Erythroblast (primary cell): ENCODE results near the gene PAQR3.

Experiments
- GATA1 ChIP-seq: IDR thresholded peaks from 2 replicates; pipeline ENCODE4 v1.6.1; 2011; ENCODE audit warnings: low read depth, mild to moderate bottlenecking, control low read depth, low read length, moderate library complexity
- POLR2A ChIP-seq: IDR thresholded peaks from 2 replicates; pipeline ENCODE4 v1.6.1; 2011; ENCODE audit warnings: mild to moderate bottlenecking, low read length

DNA sequence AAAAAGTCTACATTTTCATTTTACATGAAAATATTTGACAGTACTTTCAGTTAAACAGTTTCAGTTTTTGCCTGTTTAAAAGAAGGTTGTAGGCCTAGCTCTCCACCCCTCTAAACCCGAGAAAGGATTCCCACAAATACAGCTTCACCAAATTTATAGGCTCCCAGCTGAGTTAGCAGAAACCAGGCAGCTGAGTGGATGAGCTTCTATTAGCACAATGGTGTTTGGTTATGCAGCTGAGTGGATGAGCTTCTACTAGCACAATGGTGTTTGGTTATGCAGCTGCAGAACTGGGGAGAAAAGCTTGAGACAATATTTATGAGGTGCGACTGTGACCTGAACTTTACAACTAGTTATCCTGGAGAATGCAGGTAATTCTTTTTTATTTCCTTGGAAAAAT, 36.6 kb upstream of the PAQR3 start:
- TF ChIP-seq POLR2A, result no peak
- no peak for TF ChIP-seq GATA1
